ENCODE measurements around the gene CHRDL2.

DNA sequence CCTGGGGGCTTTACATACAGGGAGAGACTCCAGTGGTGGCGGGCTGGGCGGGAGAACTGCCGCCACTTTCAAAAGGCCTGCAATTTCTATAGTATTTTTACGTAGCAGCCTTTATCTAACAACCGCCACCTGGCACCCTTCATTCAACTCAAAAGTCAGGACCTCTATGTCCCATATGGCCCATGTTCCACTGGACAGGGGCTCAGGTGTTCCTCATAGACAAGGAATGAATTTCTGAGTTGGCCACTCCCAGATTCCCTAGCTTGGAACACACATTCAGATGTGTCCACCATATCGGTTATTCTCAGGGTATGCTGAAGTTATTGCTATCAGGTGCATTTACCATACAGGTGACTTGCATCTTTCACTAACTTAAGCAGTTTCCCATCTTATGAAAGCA lies 47.4 kb upstream of the CHRDL2 start:
- TF ChIP-seq, protein P1, sequence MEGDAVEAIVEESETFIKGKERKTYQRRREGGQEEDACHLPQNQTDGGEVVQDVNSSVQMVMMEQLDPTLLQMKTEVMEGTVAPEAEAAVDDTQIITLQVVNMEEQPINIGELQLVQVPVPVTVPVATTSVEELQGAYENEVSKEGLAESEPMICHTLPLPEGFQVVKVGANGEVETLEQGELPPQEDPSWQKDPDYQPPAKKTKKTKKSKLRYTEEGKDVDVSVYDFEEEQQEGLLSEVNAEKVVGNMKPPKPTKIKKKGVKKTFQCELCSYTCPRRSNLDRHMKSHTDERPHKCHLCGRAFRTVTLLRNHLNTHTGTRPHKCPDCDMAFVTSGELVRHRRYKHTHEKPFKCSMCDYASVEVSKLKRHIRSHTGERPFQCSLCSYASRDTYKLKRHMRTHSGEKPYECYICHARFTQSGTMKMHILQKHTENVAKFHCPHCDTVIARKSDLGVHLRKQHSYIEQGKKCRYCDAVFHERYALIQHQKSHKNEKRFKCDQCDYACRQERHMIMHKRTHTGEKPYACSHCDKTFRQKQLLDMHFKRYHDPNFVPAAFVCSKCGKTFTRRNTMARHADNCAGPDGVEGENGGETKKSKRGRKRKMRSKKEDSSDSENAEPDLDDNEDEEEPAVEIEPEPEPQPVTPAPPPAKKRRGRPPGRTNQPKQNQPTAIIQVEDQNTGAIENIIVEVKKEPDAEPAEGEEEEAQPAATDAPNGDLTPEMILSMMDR (IDR thresholded peaks at IDR 0.05): no peak
- TF ChIP-seq POLR2AphosphoS5 (IDR thresholded peaks at IDR 0.05): no peak

Measured in breast epithelium (tissue), 3 donors.